ENCODE measurements around the gene CRISPLD2. TPM values are rescaled to one million over a fixed set of nuclear protein-coding genes. Genes with fewer than 3 reads are reported as not detected.
A peak's percentile ranks its signal among the peaks of the same experiment; 100 is the strongest.

Gene CRISPLD2, protein sequence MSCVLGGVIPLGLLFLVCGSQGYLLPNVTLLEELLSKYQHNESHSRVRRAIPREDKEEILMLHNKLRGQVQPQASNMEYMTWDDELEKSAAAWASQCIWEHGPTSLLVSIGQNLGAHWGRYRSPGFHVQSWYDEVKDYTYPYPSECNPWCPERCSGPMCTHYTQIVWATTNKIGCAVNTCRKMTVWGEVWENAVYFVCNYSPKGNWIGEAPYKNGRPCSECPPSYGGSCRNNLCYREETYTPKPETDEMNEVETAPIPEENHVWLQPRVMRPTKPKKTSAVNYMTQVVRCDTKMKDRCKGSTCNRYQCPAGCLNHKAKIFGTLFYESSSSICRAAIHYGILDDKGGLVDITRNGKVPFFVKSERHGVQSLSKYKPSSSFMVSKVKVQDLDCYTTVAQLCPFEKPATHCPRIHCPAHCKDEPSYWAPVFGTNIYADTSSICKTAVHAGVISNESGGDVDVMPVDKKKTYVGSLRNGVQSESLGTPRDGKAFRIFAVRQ
- total RNA-seq (10 to 100 TPM in 1 of 5 experiments, 1 to 10 TPM in 1, under 1 TPM in 3; 0.38 to 14.4 (median 0.49) TPM), polyA plus RNA-seq (1 to 10 TPM in 1 of 2 donors, under 1 TPM in 1; 0.82 to 1.7 TPM), total RNA-seq (4.4 reads per million, percentile 22 among the genes with 10 or more reads in this experiment)

DNA sequence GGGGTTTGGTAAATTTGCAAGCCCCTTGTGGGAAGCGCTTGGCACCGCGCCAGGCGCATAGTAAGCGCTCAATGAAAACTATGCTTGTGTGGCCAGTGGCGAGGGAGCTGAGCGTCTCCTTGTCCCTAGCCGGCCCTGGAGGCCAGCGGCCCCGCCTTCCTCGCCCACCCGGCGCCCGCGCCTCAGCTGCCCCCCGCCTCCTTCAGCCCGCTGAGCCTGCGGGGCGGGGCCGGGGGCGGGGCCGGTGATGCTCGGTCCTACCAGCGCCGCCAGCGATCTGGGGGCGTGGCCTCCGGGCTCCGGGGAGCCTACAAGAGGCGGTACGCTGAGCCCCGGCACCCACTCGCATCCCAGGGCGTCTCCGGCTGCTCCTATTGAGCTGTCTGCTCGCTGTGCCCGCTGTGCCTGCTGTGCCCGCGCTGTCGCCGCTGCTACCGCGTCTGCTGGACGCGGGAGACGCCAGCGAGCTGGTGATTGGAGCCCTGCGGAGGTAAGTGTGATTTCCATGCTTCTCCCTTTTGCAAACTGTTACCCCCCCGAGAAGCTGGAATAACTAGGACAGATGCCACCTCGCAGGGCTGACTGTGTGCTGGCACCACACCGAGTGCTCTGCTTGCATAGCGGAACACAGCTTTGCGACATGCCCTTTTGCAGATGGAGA is at the start of gene CRISPLD2:
Gene CRISPLD2 (plus strand): TSS at position 342 of the 661 bp plus-strand sequence. CDS start 18,511 bp downstream, outside the sequence.
- H3K27ac Mint-ChIP-seq = peak within 1 kb of the TSS in 4 of 9 donors; percentile 14 to 62 (median 34)
- peaks cover 11 to 31% (median 19%) of the 10 kb centered on the region in 7 donors for H3K4me1 Mint-ChIP-seq
- peak; percentile 100 for ATAC-seq
- peaks cover 0 to 54% (median 18%) of the 10 kb centered on the region in 5 donors for H3K27me3 Mint-ChIP-seq
- peak within 1 kb of the TSS; percentile 75 to 87 (median 82) for H3K4me3 Mint-ChIP-seq
- H3K36me3 ChIP-seq (ENCODE audit: control insufficient read depth in 2 of 3, insufficient read depth in 3 of 3, low read length in 3 of 3) = no peaks in the 10 kb centered on the region
- H3K27me3 ChIP-seq (ENCODE audit: control insufficient read depth in 2 of 2, insufficient read depth in 2 of 2, low read length in 2 of 2) = peaks cover 3 to 5% of the 10 kb centered on the region in 2 donors
- intact Hi-C loops (cut with micrococcal nuclease) = loop anchor here (1.0 to 5.0 kb wide), 3 partner anchors 8 to 312 kb away; no protein-coding TSS in a partner anchor
- peaks cover 0 to 5% (median 0%) of the 10 kb centered on the region in 5 donors for H3K36me3 Mint-ChIP-seq
- no peaks in the 10 kb centered on the region for H3K9me3 ChIP-seq (ENCODE audit: control insufficient read depth in 2 of 3, low read length in 3 of 3)
- H3K27ac ChIP-seq (ENCODE audit: low read depth, low read length) = no peak within 1 kb of the TSS
- POLR2A ChIA-PET = interaction anchor here (0.9 kb wide), 2 partner anchors 9 to 84 kb away, joined by 3 to 4 read pairs; no protein-coding TSS in a partner anchor
- CTCF ChIA-PET = interaction anchor here (0.8 kb wide), 1 partner anchor 8 kb away, joined by 3 read pairs; no protein-coding TSS in a partner anchor
- DNase-seq = peak; percentile 85 to 92 (median 90)
- H3K9me3 Mint-ChIP-seq = no peaks in the 10 kb centered on the region
- H3K4me1 ChIP-seq (ENCODE audit: control insufficient read depth in 2 of 2, insufficient read depth in 2 of 2, low read length in 2 of 2) = peaks cover 9 to 20% of the 10 kb centered on the region in 2 donors
- H3K4me3 ChIP-seq (ENCODE audit: low read length) = peak within 1 kb of the TSS; percentile 55

DNA sequence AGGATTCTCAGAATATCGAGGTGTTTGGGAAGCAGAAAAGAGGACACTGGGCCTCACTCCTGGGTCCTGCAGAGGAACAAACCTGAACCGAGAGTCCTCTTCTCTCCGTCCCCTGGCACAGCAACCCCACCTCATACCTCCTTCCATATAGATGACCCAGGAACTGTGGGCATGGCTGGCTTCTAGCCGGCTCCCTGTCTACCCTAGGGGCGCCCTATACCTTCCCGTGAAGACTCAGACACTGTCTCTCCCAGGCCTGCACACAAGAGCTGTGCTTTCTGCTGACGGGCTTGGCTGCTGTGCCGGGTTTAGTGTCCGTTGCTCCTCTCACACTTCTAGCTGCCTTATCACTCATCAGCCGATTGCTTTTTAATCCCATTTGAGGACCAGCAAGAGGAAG is 46.5 kb upstream of the CRISPLD2 start:
- Mint-ChIP-seq H3K27ac (peak overlapping the region in 3 of 9 donors; percentile 8 to 36 (median 32)), H3K4me1 (peaks cover 2 to 23% (median 13%) of the 10 kb centered on the region in 7 donors), H3K27me3 (no peaks in the 10 kb centered on the region), H3K36me3 (peaks cover 12 to 43% (median 32%) of the 10 kb centered on the region in 5 donors), H3K9me3 (peaks cover 0 to 3% (median 0%) of the 10 kb centered on the region in 11 donors), H3K4me3 (no peak overlapping the region)
- Histone ChIP-seq H3K4me3 (ENCODE audit: low read length) (no peak overlapping the region), H3K27me3 (ENCODE audit: control insufficient read depth in 2 of 2, insufficient read depth in 2 of 2, low read length in 2 of 2) (no peaks in the 10 kb centered on the region), H3K4me1 (ENCODE audit: control insufficient read depth in 2 of 2, insufficient read depth in 2 of 2, low read length in 2 of 2) (peaks cover 0 to 8% of the 10 kb centered on the region in 2 donors), H3K9me3 (ENCODE audit: control insufficient read depth in 2 of 3, low read length in 3 of 3) (no peaks in the 10 kb centered on the region), H3K36me3 (ENCODE audit: control insufficient read depth in 2 of 3, insufficient read depth in 3 of 3, low read length in 3 of 3) (peaks cover 14 to 92% (median 32%) of the 10 kb centered on the region in 3 experiments), H3K27ac (ENCODE audit: low read depth, low read length) (no peak overlapping the region)
- DNase-seq (no peak), ATAC-seq (no peak)
- intact Hi-C loops (cut with micrococcal nuclease) = no loop called here
- CTCF ChIA-PET = interaction anchor here (0.5 to 2.0 kb wide), 2 partner anchors 20 to 149 kb away, joined by 4 to 7 read pairs; no protein-coding TSS in a partner anchor
- POLR2A ChIA-PET = no interaction called here

DNA sequence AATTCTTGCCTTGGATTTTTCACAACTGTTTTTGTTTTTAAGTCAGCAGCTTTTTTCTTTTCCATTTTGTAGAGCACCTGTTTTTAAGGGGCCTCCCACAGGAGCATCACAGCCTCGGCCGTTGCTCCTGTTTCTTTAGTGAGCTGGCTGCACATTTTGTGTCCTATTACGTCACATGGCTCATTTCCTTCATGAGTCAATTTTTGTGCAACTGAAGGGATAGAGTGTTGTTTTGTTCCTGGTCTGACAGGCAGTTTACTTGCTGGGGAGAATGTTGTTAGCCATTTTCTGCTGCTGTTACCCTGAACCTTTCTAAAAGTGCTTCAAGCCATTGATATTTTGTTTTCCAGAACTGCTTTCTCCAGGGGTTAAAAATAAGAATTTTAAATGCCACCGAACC is 45.0 kb upstream of the CRISPLD2 start:
- no peak overlapping the region for H3K4me3 ChIP-seq (ENCODE audit: low read length)
- ChIA-PET POLR2A (no interaction called here), CTCF (no interaction called here)
- no peaks in the 10 kb centered on the region for H3K27me3 Mint-ChIP-seq
- H3K4me3 Mint-ChIP-seq = no peak overlapping the region
- peak; percentile 47 for ATAC-seq
- H3K9me3 ChIP-seq (ENCODE audit: control insufficient read depth in 2 of 3, low read length in 3 of 3) = no peaks in the 10 kb centered on the region
- peaks cover 0 to 2% (median 0%) of the 10 kb centered on the region in 11 donors for H3K9me3 Mint-ChIP-seq
- peak overlapping the region in 4 of 9 donors; percentile 27 to 65 (median 32) for H3K27ac Mint-ChIP-seq
- peaks cover 0 to 8% (median 2%) of the 10 kb centered on the region in 7 donors for H3K4me1 Mint-ChIP-seq
- peaks cover 5 to 89% (median 37%) of the 10 kb centered on the region in 3 experiments for H3K36me3 ChIP-seq (ENCODE audit: control insufficient read depth in 2 of 3, insufficient read depth in 3 of 3, low read length in 3 of 3)
- no peak overlapping the region for H3K27ac ChIP-seq (ENCODE audit: low read depth, low read length)
- no peaks in the 10 kb centered on the region for H3K4me1 ChIP-seq (ENCODE audit: control insufficient read depth in 2 of 2, insufficient read depth in 2 of 2, low read length in 2 of 2)
- H3K27me3 ChIP-seq (ENCODE audit: control insufficient read depth in 2 of 2, insufficient read depth in 2 of 2, low read length in 2 of 2) = no peaks in the 10 kb centered on the region
- no peak for DNase-seq
- intact Hi-C loops (cut with micrococcal nuclease) = no loop called here
- peaks cover 6 to 43% (median 31%) of the 10 kb centered on the region in 5 donors for H3K36me3 Mint-ChIP-seq

DNA sequence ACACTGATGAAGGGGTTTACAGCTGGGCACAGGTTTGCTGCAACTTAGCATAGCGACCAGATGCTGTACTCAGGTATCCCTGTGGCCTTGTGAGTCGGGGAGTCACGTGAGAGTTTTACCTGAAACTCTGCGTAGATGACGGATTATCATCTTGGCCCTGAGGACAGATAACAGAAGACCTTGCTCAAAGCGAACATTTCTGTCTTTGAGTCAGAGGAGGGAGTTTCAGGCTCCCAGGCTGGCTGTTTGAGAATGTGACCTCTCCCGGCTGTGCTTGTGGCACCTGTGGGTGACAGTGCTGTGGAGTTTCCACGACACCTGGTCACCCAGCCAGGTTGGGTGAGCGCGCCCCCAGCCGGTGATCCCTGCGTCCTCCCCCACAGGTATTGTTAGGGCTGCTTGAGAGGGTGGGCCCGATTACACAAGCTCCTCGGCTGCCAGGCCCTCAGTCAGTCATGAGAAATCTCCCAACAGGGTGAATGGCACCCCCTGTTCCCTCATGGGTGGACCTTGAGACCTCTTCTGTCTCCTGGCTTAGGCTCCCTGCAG is 44.4 kb upstream of the CRISPLD2 start:
- DNase-seq = no peak
- peak overlapping the region in 5 of 9 donors; percentile 27 to 64 (median 55) for H3K27ac Mint-ChIP-seq
- POLR2A ChIA-PET = interaction anchor here (0.6 kb wide), 1 partner anchor 50 kb away, joined by 3 read pairs; no protein-coding TSS in a partner anchor

DNA sequence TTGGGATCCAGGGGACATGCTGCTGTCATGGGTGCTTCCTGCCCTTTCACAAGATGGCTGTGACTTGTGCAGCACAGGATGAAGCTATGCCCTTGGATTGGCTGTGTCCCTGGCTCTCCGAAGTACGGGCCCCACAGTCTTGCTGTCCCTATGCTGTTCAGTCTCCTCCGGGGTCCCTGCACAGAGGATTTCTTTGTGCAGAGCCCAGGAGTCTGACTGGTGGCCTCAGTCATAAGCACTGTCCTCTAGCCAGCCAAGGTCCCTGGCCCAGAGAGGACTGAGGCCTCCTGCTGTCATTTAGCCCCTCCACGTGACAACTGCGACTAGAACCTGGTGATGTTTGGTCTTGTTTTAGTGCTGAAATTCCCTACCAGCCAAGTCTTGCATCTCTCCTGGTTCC is 42.4 kb upstream of the CRISPLD2 start:
- POLR2A ChIA-PET = no interaction called here

More for the DNA sequence above, 44.4 kb upstream of the CRISPLD2 start:
- Histone ChIP-seq H3K9me3 (ENCODE audit: control insufficient read depth in 2 of 3, low read length in 3 of 3) (no peaks in the 10 kb centered on the region), H3K27ac (ENCODE audit: low read depth, low read length) (no peak overlapping the region), H3K4me3 (ENCODE audit: low read length) (no peak overlapping the region), H3K4me1 (ENCODE audit: control insufficient read depth in 2 of 2, insufficient read depth in 2 of 2, low read length in 2 of 2) (no peaks in the 10 kb centered on the region), H3K36me3 (ENCODE audit: control insufficient read depth in 2 of 3, insufficient read depth in 3 of 3, low read length in 3 of 3) (peaks cover 5 to 89% (median 37%) of the 10 kb centered on the region in 3 experiments), H3K27me3 (ENCODE audit: control insufficient read depth in 2 of 2, insufficient read depth in 2 of 2, low read length in 2 of 2) (no peaks in the 10 kb centered on the region)
- H3K9me3 Mint-ChIP-seq = peaks cover 0 to 1% (median 0%) of the 10 kb centered on the region in 11 donors
- intact Hi-C loops (cut with micrococcal nuclease) = no loop called here
- no peaks in the 10 kb centered on the region for H3K27me3 Mint-ChIP-seq
- ATAC-seq = no peak
- H3K4me3 Mint-ChIP-seq = no peak overlapping the region
- H3K36me3 Mint-ChIP-seq = peaks cover 9 to 45% (median 36%) of the 10 kb centered on the region in 5 donors
- CTCF ChIA-PET = no interaction called here
- peaks cover 0 to 5% (median 2%) of the 10 kb centered on the region in 7 donors for H3K4me1 Mint-ChIP-seq

DNA sequence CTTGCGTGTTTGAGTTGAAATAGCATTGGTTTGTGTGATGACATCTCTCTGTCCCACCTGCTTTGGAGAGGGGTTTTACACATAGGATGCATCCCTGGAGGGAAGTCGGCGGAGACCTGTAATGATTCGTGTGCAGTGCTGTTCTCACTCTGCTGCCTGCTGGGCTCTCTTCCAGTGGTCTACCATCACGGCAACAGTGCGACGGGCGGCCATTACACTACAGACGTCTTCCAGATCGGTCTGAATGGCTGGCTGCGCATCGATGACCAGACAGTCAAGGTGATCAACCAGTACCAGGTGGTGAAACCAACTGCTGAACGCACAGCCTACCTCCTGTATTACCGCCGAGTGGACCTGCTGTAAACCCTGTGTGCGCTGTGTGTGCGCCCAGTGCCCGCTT is 41.1 kb upstream of the CRISPLD2 start:
- Mint-ChIP-seq H3K36me3 (peaks cover 9 to 42% (median 33%) of the 10 kb centered on the region in 5 donors), H3K4me1 (peaks cover 0 to 5% (median 0%) of the 10 kb centered on the region in 7 donors), H3K27me3 (no peaks in the 10 kb centered on the region), H3K9me3 (peaks cover 0 to 1% (median 0%) of the 10 kb centered on the region in 11 donors), H3K4me3 (no peak overlapping the region), H3K27ac (peak overlapping the region in 1 of 9 donors; percentile 51)
- CTCF ChIA-PET = no interaction called here
- intact Hi-C loops (cut with micrococcal nuclease) = no loop called here
- Histone ChIP-seq H3K4me1 (ENCODE audit: control insufficient read depth in 2 of 2, insufficient read depth in 2 of 2, low read length in 2 of 2) (no peaks in the 10 kb centered on the region), H3K27ac (ENCODE audit: low read depth, low read length) (no peak overlapping the region), H3K36me3 (ENCODE audit: control insufficient read depth in 2 of 3, insufficient read depth in 3 of 3, low read length in 3 of 3) (peaks cover 0 to 59% (median 25%) of the 10 kb centered on the region in 3 experiments), H3K4me3 (ENCODE audit: low read length) (no peak overlapping the region), H3K27me3 (ENCODE audit: control insufficient read depth in 2 of 2, insufficient read depth in 2 of 2, low read length in 2 of 2) (no peaks in the 10 kb centered on the region), H3K9me3 (ENCODE audit: control insufficient read depth in 2 of 3, low read length in 3 of 3) (no peaks in the 10 kb centered on the region)
- ATAC-seq (no peak), DNase-seq (no peak)
- POLR2A ChIA-PET = no interaction called here

More for the DNA sequence above, 42.4 kb upstream of the CRISPLD2 start:
- Mint-ChIP-seq H3K4me1 (peaks cover 0 to 5% (median under 1%) of the 10 kb centered on the region in 7 donors), H3K4me3 (no peak overlapping the region), H3K36me3 (peaks cover 9 to 43% (median 35%) of the 10 kb centered on the region in 5 donors), H3K9me3 (peaks cover 0 to 1% (median 0%) of the 10 kb centered on the region in 11 donors), H3K27ac (peak overlapping the region in 2 of 9 donors; percentile 30 to 53), H3K27me3 (no peaks in the 10 kb centered on the region)
- Histone ChIP-seq H3K27me3 (ENCODE audit: control insufficient read depth in 2 of 2, insufficient read depth in 2 of 2, low read length in 2 of 2) (no peaks in the 10 kb centered on the region), H3K9me3 (ENCODE audit: control insufficient read depth in 2 of 3, low read length in 3 of 3) (no peaks in the 10 kb centered on the region), H3K36me3 (ENCODE audit: control insufficient read depth in 2 of 3, insufficient read depth in 3 of 3, low read length in 3 of 3) (peaks cover 5 to 72% (median 32%) of the 10 kb centered on the region in 3 experiments), H3K4me1 (ENCODE audit: control insufficient read depth in 2 of 2, insufficient read depth in 2 of 2, low read length in 2 of 2) (no peaks in the 10 kb centered on the region), H3K4me3 (ENCODE audit: low read length) (no peak overlapping the region), H3K27ac (ENCODE audit: low read depth, low read length) (no peak overlapping the region)
- no peak for DNase-seq
- CTCF ChIA-PET = no interaction called here
- ATAC-seq = no peak
- intact Hi-C loops (cut with micrococcal nuclease) = no loop called here

All from naive thymus-derived CD4-positive, alpha-beta T cell (primary cell).